HG03460 (cell line): Measurements from ENCODE around the gene NAGPA.

Experiments
- ATAC-seq: cut with Tn5 transposase; IDR thresholded peaks from one replicate; pipeline ENCODE4 v1.9.1; 2021; ENCODE audit not compliant: unreplicated experiment

NAGPA gene

DNA sequence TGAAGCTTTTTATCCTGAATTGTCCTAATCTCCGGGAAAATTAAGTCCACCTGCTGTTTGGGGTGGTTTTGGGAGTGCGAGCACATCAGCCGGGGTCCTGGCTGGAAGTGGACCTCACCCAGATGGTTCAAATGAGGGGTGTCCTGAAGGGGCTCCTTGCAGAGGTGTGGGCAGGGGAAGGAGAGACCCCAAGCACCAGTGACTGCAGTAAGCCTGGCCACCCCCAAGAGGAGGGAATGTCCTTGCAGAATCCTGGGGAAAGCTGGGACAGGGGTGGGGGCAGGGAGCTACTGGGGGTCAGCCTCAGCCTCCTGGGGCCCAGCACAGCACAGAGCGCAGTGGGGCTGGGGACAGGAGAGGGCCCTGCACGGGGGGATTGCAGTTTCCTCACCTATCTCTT, 29.4 kb downstream of the NAGPA start:
- no peak for ATAC-seq

DNA sequence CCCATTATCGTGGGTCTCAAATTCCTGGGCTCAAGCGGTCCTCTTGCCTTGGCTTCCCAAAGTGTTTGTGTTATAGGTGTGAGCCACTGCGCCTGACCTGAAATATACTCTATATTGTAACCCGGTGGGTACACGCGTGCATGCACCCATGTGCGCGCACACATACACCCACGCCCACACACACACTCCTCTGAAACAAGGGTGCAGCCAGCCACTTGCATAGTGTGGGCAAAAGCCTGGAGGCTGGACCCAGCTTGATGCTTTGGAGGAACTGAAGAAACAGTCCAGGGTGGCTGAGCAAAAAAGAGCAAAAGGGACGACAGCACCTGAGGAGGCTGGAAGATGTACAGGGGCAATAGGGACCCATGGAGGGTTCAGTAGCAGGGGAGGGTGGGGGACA, 29.9 kb downstream of the NAGPA start:
- no peak for ATAC-seq

DNA sequence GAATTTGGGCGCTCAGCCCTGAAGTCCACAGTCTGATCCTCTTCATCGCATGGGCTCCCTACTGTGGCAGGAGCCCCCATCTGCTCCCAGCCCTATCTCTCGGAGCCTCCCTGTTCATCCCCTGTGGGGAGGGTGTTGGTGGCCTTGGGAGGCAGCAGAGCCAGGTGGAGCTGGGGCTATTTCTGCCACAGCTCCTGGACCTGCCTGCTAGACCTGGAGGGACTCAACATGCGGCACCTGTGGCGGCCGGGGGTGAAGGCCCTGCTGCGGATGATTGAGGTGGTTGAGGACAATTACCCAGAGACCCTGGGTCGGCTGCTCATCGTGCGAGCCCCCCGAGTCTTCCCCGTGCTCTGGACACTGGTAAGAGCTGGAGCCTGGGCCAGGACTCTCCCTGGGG, 30.5 kb downstream of the NAGPA start:
- ATAC-seq = no peak

DNA sequence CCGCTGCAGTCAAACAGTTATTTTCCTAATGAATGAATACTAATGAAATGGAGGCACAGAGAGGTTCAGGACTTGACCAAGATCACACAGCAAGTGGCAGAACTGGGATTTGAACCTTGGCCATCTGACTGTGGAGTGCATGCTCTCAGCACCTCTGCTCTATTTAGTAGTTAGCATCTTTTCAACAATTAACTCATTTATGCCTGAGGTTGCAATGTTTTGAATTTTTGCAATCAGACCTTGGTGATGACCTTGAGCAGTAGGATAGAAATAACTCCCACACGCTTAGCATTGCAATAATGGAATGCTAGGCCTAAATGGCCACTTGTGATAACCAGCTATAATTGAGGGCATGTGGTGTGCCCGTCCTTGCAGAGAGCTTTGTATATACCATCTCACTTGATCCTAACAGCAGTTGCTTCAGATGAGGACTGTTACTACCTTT, 31.0 kb downstream of the NAGPA start:
- ATAC-seq = no peak

DNA sequence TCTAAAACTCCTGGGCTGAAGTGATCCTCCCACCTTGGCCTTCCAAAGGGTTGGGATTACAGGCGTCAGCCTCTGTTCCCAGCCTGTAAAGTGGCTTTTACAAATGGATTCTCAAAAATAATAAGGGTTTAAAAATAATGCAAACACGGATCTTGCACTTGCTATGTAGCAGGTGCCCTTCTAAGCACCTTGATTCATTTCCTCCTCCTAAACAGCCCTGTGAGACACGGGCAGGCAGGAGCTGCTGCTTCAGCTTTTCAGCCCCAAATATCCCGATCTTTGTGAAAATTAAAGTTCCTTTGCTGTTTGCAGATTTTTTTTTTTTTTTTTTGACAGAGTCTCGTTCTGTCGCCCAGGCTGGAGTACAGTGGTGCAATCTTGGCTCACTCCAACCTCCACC, 31.7 kb downstream of the NAGPA start:
- ATAC-seq = no peak

DNA sequence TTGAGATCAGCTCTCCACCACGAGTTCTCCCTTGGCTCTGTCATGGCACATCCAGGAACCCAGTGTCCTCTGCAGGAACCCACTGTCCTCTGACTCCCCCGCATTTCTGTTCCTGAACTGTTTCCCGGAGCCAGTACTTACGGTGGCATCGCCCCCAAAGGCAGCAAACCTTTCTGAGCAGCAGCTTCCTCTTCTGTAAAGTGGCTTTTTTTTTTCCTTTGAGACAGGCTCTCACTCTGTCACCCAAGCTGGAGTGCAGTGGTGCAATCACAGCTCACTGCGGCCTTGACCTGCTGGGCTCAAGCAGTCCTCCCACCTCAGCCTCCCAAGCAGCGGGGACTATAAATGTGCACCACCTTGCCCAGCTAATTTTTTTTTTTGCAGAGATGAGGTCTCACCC, 32.2 kb downstream of the NAGPA start:
- ATAC-seq = no peak

DNA sequence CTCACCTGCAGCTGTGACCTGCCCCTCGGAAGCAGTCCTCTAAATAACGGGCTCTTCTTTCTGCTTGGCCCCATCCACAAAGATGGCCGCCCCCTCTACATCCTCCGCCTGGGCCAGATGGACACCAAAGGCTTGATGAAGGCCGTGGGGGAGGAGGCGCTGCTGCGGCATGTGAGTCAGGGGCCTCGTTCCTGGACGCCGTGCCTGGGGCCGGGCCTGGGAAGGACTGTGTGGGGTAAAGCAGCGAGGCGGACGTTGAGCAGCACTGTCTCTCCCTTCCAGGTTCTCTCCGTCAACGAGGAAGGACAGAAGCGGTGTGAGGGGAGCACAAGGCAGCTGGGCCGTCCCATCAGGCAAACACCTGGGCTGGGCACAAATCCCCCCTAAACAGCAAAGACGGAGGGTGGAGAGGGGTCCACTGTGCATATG, 33.1 kb downstream of the NAGPA start:
- ATAC-seq = no peak

DNA sequence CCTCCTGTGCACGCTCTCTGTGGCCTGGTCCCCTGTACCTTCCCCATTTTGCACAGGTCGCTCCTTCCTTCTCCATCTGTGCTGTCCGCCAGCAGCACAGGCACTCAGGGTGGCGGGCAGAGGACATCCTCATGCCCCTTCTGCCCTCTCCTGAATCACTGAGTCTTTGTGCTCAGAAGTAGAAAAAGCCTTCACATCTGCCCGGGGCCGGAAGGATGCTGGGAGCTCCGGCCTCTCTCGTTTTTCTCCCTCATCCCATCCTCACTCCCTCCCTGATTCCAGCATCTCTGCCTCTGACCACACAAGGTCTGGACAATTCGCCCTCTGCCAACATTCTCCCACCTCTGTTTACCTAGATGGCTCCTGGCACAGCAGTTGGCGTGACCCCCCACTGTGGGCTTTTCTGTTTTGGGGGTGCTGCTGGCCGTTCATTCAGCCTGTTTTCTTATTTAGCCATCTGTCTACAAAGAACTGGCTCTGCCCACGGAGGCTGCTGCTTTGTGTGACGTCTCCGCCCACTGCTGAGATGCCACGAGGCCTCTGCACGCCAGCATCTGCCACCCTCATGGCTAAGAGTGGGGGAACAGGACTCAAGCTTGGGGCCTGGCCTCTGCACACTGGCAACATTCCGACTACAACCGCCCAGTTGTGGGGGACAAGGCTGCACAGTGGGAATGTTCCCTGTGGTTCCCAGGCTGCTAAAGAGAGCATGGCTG, 38.9 kb downstream of the NAGPA start:
- no peak for ATAC-seq

DNA sequence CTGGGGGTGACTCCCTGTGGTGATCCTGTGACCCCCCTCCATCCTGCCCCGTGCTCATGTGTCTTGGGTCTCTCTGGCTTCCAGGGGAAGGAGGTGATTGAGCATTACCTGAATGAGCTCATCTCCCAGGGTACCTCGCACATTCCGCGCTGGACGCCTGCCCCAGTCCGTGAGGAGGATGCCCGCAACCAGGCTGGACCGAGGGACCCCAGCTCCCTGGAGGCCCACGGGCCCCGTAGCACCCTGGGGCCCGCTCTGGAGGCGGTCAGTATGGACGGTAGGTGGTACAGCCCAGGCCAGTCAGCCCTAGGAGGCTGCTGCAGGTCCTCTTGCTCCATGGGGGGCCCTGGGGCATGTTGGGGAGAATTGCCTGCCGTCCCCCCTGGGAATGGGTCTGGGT, 42.0 kb downstream of the NAGPA start:
- ATAC-seq = no peak

DNA sequence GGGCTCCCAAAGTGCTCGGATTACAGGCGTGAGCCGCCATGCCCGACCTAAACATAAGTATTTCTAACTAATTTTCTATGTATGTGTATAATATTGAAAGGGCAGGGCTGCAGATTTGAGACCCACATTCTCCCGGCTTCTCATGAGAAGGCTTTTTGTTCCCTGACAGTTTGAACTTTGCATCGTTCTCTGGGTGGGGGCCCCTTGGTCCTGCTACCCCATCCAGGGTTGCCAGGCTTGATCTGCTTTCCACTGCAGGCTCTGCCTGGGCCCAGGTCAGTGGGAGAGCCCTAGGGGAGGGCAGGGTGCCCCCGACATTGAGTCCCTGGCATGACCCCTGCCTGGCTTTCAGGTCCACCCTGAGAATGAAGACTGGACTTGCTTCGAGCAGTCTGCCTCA, 43.3 kb downstream of the NAGPA start:
- no peak for ATAC-seq

DNA sequence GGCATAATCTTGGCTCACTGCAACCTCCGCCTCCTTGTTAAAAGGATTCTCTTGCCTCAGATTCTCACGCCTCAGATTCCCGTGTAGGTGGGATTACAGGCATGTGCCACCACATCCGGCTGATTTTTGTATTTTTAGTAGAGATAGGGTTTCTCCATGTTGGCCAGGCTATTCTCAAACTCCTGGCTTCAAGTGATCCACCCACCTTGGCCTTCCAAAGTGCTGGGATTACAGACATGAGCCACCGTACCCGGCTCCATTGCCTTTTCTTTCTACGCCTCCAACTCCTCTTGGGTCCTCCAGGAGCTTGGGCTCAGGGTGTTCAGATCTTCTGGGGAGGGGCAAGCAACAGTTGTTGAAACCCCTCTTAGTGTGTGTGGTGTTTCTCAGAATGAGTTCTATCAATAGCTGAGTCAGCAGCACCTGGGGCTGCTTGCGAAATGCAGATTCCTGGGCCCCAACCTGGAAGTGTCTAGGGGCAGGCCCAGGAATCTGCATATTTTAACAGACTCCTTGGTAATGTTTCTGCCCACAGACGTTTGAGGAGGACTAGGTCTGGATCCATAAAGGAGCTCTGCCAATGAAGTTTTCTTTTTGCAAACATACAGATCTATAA, 44.2 kb downstream of the NAGPA start:
- no peak for ATAC-seq

DNA sequence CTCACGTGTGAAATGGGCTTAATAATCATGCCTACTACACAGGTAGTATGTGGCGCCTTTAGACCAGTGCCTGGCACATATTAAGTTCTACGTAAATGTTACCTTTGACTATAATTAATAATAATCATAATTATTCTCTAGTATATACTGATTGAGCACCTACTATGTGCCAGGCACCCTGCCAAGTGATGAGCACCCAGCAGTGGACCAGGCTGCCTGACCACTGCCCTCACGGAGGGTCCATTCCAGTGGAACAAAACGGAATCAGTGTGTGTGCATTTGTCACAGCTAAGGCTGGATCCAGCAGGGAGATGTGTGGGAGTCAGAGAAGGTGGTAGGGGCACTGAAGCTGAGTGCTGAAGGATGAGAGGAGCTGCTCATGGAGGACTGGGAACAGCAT, 45.1 kb downstream of the NAGPA start:
- ATAC-seq = no peak

DNA sequence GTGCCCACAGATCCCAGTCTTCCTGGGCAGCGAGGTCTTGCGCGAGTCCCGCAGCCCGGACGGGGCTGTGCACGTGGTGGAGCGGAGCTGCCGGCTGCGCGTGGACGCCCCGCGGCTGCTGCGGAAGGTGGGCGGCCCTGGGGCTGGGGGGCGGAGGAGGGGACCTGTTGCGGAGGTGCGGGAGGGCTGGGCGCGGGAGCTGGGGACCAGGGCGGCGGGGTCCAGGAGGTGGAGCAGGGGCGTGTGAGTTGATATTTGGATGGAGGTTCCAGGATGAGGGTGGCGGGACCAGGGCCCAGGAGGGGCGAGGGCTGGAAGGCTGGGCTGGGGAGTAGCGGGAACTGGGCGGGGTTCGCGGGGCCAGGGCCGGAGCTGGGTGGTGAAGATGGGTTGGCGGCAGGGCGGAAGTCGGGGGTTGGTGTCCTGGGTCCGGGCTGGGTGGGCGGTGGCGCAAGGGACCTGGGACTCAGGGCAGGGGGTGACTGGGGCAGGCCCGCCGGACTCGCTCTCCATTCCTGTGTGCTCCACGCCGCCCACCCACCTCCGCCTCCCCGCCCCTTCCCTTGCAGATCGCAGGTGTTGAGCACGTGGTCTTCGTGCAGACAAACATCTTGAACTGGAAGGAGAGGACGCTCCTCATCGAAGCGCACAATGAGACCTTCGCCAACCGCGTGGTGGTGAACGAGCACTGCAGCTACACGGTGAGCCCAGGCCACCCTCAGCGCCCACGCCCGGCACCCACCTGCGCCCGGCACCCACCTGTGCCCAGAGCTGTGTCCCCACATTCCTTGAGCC, 46.0 kb downstream of the NAGPA start:
- ATAC-seq = no peak

DNA sequence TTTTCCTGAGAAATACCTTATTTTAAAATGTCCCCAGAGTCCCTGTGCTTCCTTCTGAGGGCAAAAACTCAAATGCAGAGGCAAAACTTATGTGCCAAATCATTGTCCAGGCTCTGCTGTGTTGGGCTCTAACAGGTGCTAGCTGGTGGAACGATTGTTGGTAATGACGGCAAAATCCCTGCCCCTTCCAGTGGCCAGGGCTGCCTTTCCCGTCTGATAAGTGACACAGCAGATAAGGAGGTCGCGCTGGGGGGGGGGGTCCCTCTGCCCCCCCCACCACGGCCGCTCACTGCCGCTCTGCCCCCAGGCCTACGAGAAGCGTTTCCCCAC, 46.5 kb downstream of the NAGPA start:
- ATAC-seq = no peak

DNA sequence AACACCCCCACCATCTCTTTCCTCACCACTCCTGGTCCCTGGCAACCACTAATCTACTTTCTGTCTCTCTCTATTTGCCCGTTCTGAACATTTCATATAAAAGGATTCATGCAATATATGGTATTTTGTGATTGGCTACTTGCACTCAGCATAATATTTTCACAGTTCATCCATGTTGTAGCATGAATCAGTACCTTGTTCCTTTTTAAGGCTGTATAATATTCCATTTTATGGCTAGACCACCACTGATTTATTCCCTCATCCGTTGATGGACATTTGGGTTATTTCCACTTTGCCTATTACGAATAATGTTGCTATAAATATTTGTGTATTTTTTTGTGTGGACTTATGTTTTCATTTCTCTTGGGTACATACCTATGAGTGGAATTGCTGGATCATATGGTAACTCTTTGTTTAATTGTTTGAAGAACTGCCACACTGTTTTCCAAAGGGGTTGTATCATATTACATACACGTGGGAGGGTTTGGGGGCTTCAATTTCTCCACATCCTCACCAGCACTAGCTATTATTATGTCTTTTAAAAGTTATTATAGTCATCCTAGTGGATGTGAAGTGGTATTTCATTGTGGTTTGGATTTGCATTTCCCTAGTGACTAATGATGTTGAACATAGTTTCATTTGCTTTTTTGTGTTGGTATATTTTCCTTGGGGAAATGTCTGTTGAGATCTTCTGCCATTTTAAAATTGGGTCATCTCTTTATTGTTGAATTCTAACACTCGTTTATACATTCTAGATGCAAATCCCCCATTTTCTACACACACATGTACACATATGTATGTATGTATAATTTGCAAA, 49.4 kb downstream of the NAGPA start:
- ATAC-seq = no peak

DNA sequence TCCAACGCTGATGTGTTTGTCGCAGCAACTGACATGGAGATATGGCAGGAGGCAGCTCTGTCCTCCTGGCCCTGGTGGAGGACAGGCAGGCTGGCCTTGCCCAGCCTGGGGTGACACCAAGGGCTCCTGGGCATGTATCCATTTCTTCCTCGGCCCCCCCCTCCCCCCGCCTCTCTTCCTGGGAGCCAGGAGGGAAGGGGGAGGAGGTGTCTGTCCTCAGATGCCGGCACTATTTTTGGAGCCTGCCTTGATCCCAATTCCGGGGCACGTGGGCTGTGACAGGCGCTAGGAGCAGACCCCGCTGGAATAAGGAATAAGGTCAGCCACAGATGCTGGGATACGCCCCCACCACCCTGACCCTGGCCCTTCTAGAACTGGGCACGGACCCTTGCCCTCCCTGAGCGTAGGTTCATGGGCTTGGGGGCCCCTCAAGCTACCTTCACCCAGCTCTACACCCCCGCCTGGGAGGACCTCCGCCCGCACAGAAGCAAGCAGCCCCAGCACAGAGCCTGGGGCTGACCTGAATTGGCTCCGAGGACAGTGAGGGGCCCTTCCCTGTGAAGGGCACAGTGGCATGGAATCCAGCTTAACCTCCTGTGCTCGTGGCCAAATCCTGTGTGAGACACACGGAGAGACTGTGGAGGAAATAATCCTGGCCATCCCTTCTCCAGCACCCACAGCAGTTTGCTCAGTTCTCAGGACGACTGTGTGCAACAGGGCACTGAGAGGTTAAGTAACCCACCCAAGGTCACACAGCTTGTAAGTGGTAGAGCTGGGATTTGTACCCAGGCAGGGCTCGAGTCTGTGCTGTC, 51.5 kb downstream of the NAGPA start:
- ATAC-seq = no peak

DNA sequence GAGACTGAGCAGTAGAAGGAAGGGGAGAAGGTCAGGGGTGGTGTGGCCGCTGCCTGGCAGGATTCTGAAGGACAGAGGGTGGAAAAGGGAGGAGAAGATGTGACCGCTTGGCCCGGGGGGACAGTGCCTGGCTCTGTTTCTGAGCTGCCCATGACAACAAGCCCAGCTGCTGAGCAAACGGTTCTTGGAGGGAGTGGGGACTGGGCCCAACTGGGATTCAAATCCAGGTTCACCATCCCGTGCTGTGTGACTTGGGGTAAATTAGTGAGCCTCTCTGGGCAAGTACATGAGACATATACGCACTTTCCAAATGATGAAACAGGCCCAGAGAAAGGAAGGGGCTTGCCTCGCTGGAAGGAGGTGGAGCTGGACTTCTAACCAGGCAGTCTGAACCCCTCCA, 52.3 kb downstream of the NAGPA start:
- ATAC-seq = no peak

DNA sequence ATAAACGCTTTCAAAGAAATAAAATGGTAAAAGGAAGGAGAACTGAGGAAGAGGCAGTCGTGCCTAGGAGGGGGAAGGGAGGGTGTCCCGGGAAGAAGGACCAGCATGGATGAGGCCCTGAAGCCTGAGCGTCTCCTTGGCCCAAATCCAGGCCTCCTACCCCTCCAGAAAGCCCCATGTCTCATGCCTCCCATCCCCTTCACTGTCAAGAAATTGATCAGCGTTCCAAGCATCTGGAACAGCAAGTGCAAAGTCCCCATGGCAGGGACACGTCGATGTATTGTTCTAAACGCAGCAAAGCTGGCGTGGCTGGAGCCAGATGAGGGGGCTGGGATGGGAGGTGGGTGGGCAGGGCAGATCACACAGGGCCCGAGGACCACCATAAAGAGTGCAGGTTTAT, 53.0 kb downstream of the NAGPA start:
- no peak for ATAC-seq

DNA sequence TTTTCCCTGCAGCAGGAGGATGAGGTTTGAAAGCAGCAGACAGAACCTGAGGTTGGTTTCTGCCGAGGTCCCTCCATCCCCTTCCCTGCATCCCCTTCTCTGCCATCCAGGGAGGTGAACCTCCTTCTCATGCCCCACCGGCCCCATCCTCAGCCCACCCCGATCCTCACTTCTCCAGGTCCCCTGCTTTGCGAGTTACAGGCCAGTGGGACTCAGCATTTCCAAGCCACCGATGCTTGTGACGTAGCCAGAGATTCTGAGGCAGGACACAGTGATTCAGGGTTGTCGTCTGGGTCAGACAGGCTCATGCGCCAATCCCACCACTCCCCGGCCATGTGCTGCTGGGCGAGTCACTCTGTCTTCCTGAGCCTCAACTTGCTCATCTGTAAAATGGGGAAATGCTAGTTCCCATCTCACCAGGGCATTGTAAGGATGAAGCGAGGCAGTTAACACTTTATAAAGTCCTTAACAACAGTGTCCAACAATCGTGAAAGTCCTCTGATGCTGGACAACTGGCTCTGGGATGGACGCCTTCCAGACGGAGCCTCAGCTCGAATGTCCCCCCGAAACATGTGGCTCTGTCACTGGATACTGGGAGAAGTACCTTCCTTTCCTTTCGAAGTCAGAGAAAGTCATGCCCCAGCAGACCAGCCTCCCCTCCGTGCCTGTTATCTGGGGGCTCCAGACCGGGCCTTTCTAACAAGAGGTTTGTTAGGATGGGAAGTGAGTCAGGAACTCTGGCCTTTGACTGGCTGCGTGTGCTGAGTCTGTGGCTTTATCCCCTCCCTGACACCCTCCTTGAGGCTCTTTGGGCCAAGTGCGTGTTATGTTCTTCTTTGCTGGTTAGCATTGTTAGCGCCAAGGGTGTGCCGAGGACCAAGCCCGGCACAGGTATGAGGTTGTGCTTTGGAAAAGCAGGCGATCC, 53.7 kb downstream of the NAGPA start:
- ATAC-seq = no peak

DNA sequence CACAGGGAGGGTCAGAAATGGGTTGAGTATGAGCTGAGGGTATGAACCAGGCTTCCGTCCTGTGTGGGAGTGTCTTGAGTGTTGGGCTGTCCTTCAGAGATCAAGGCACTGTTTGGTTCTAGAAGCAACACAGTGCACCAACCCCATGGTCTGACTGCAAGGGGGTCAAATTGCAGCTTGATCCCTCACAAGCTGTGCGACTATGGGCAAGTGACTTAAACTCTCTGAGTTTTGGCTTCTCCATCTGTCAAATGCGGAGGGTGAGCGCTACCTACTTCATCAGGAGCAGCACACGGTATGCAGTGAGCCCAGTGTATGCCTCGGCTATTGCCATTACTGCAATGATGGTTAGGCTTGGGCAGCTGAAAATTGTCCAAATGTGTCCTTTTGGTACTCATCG, 54.6 kb downstream of the NAGPA start:
- no peak for ATAC-seq
